HFF-Myc (cell line): ENCODE measurements around the gene VILL.
"Not testable (repeated sequence)": the region's sequence is repeated elsewhere in the genome, so short reads cannot be mapped to it uniquely, and the experiment has no call there.

ENCODE experiments used
- DNase-seq: peaks from one replicate; pipeline ENCODE4 v3.0.0-alpha.2; 2011; ENCODE audit warnings: low read depth; ENCODE audit errors: extremely low read depth
- H3K4me3 ChIP-seq: replicated peaks from 2 replicates; pipeline ENCODE4 v1.5.1; 2011; ENCODE audit warnings: low read depth, mild to moderate bottlenecking, control low read depth, low read length
- CTCF ChIP-seq: IDR thresholded peaks from 2 replicates; pipeline ENCODE4 v1.5.1; 2012; ENCODE audit warnings: mild to moderate bottlenecking, low read depth, low read length, control low read depth; ENCODE audit errors: missing control alignments

VILL gene

GRCh38 chr3:38028621-38029361, 38.2 kb downstream of the VILL start:
- DNase-seq = no peak
- TF ChIP-seq CTCF = no peak
- H3K4me3 ChIP-seq = peak overlapping the region; percentile 42

- TF ChIP-seq CTCF = no peak
- no peak for DNase-seq
- peak within 1 kb of the TSS; percentile 42 for H3K4me3 ChIP-seq
Observed at GRCh38 chr3:38029400-38030125, 39.0 kb downstream of the VILL start, which contains the start of gene PLCD1. Gene PLCD1, minus strand, starts transcription at chr3:38029642. Its CDS starts 103 bp downstream, at chr3:38029539.

- no peak for DNase-seq
- peak overlapping the region; percentile 42 for H3K4me3 ChIP-seq
- no peak for TF ChIP-seq CTCF
Observed at GRCh38 chr3:38030126-38031021, 39.8 kb downstream of the VILL start.

- no peak for TF ChIP-seq CTCF
- no peak overlapping the region for H3K4me3 ChIP-seq
- no peak for DNase-seq
Observed at GRCh38 chr3:38031022-38031994, 40.7 kb downstream of the VILL start.

GRCh38 chr3:38032328-38032865, 41.8 kb downstream of the VILL start:
- no peak for TF ChIP-seq CTCF
- no peak overlapping the region for H3K4me3 ChIP-seq
- DNase-seq = no peak

GRCh38 chr3:38033586-38033985, 43.0 kb downstream of the VILL start:
- DNase-seq, H3K4me3 ChIP-seq: not testable (repeated sequence)

GRCh38 chr3:38034335-38034734, 43.7 kb downstream of the VILL start:
- not testable (repeated sequence) for H3K4me3 ChIP-seq, DNase-seq
